ENCODE data around the gene ICAM3. TPM values are rescaled to one million over a fixed set of nuclear protein-coding genes. Genes with fewer than 3 reads are reported as not detected.
"Not testable (repeated sequence)": the region's sequence is repeated elsewhere in the genome, so short reads cannot be mapped to it uniquely, and the experiment has no call there.

The ICAM3 gene
- total RNA-seq, 1 donor from 2014 or later: 7.9 TPM

DNA sequence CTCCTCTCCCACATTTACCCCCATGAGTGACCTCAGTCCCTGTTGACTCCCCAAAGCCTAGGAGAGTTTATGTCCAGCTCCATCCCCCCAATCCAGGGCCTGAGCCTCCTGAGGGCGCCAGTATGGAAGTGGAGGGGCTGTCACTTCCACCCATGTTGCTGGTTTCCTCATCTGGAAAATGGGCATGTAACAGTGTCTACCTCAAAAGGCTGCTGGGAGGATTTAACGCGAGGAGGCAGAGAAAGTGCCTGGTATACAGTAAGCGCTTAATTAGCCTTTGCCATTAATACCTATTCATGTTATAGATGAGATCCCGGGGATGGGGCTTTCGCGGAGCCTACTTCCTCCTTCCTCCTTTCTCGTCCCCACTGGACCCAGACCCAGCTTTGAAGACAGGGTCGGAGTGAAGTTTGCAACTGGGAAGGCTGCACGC, 40.5 kb upstream of the ICAM3 start:
- TF ChIP-seq POLR2A (IDR thresholded peaks at IDR 0.05) (no peak), POLR2AphosphoS5 (IDR thresholded peaks at IDR 0.05; ENCODE audit: insufficient read depth in 1 of 2, low read depth in 1 of 2) (no peak)
- TF ChIP-seq, protein P1, sequence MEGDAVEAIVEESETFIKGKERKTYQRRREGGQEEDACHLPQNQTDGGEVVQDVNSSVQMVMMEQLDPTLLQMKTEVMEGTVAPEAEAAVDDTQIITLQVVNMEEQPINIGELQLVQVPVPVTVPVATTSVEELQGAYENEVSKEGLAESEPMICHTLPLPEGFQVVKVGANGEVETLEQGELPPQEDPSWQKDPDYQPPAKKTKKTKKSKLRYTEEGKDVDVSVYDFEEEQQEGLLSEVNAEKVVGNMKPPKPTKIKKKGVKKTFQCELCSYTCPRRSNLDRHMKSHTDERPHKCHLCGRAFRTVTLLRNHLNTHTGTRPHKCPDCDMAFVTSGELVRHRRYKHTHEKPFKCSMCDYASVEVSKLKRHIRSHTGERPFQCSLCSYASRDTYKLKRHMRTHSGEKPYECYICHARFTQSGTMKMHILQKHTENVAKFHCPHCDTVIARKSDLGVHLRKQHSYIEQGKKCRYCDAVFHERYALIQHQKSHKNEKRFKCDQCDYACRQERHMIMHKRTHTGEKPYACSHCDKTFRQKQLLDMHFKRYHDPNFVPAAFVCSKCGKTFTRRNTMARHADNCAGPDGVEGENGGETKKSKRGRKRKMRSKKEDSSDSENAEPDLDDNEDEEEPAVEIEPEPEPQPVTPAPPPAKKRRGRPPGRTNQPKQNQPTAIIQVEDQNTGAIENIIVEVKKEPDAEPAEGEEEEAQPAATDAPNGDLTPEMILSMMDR (IDR thresholded peaks at IDR 0.05): no peak
- Histone ChIP-seq H3K36me3 (peaks cover 0 to 24% of the 10 kb centered on the region in 2 donors), H3K27me3 (no peaks in the 10 kb centered on the region), H3K9me3 (no peaks in the 10 kb centered on the region), H3K4me1 (peaks cover 16% of the 10 kb centered on the region), H3K4me3 (peak overlapping the region; percentile 71 to 89), H3K27ac (peak overlapping the region; percentile 83)
- no peak for DNase-seq (ENCODE audit: extremely low spot score in 2 of 2)
- intact Hi-C loops (cut with DNase I): no loop called here

DNA sequence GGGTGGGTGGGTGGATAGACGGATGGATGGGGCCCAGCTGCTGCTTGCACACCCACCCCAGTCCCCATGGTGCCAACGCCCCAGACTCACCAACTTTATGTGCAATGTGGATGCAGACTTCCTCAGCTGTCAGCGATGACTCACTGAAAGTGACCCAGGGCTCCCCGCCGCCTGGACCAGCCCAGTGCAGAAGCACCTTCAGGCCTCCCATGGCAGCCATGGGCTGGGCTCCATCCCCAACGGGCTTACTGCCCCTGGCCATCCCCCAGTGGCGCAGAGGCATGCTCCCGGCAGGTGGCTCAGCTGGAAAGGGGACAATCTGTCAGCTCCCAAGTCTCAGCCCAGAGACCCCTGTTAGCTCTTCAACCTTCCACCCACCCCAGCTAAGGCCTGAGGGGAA, 38.7 kb upstream of the ICAM3 start:
- peaks cover 16% of the 10 kb centered on the region for H3K4me1 ChIP-seq
- TF ChIP-seq, protein P1 (IDR thresholded peaks at IDR 0.05): no peak
- TF ChIP-seq POLR2AphosphoS5 (IDR thresholded peaks at IDR 0.05; ENCODE audit: insufficient read depth in 1 of 2, low read depth in 1 of 2) (no peak), POLR2A (IDR thresholded peaks at IDR 0.05) (no peak)
- no peaks in the 10 kb centered on the region for H3K27me3 ChIP-seq
- H3K27ac ChIP-seq: no peak overlapping the region
- DNase-seq (ENCODE audit: extremely low spot score in 2 of 2): no peak
- peaks cover 0 to 24% of the 10 kb centered on the region in 2 donors for H3K36me3 ChIP-seq
- no peaks in the 10 kb centered on the region for H3K9me3 ChIP-seq
- intact Hi-C loops (cut with DNase I): no loop called here
- no peak overlapping the region for H3K4me3 ChIP-seq

DNA sequence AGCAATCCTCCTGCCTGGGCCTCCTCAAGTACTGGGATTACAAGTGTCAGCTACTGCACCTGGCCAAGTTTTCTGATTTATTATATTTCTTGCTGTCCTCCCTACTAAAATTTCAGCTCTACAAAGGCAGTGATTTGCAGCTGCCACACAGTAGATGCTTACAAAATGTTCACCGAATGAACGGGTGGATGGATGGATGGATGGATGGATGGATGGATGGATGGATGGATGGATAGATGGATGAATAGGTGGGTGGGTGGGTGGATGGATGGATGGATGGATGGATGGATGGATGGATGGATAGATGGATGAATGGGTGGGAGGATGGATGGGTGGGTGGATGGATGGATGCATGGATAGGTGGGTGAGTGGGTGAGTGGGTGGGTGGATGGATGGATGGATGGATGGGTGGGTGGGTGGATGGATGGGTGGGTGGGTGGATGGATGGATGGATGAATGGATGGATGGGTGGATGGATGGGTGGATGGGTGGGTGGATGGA, 37.8 kb upstream of the ICAM3 start:
- intact Hi-C loops (cut with DNase I); H3K27me3 ChIP-seq; DNase-seq (ENCODE audit: extremely low spot score in 2 of 2); H3K27ac ChIP-seq; H3K4me3 ChIP-seq; H3K9me3 ChIP-seq: not testable (repeated sequence)
- peaks cover 16% of the 10 kb centered on the region for H3K4me1 ChIP-seq
- peaks cover 0 to 24% of the 10 kb centered on the region in 2 donors for H3K36me3 ChIP-seq

DNA sequence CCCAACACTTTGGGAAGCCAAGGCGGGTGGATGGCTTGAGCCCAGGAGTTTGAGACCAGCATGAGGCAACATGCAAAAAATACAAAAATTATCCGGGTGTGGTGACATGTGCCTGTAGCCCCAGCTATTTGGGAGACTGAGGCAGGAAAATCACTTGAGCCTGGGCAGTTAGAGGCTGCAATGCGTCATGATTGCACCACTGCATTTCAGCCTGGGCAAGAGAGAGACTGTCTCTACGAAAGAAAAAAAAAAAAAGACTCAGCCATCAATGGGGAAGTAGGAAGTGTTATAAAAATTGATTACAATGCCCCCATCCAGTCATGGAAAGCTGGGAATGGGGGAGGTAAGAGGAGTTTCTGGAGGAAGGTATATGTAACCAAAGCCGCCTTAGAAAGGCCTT, 35.5 kb upstream of the ICAM3 start:
- Histone ChIP-seq H3K9me3 (no peaks in the 10 kb centered on the region), H3K4me1 (peaks cover 11% of the 10 kb centered on the region), H3K27ac (no peak overlapping the region), H3K36me3 (peaks cover 0 to 40% of the 10 kb centered on the region in 2 donors), H3K27me3 (no peaks in the 10 kb centered on the region), H3K4me3 (no peak overlapping the region)
- DNase-seq (ENCODE audit: extremely low spot score in 2 of 2): no peak
- TF ChIP-seq POLR2A (IDR thresholded peaks at IDR 0.05) (no peak), POLR2AphosphoS5 (IDR thresholded peaks at IDR 0.05; ENCODE audit: insufficient read depth in 1 of 2, low read depth in 1 of 2) (no peak)
- TF ChIP-seq, protein P1 (IDR thresholded peaks at IDR 0.05): no peak
- intact Hi-C loops (cut with DNase I): no loop called here

DNA sequence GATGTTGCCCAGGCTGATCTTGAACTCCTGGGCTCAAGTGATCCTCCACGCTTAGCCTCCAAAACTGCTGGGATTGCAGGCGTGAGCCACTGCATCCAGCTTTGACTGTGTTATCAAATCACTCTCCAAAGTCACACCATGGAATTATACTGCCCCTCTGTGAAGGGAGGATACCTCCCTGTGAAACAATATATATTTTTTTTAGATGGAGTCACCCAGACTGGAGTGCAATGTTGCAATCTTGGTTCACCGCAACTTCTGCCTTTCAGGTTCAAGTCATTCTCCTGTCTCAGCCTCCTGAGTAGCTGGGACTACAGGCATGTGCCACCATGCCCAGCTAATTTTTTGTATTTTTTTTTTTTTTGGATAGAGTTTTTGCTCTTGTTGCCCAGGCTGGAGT, 33.3 kb upstream of the ICAM3 start:
- Histone ChIP-seq H3K9me3 (no peaks in the 10 kb centered on the region), H3K36me3 (peaks cover 0 to 49% of the 10 kb centered on the region in 2 donors), H3K27ac (no peak overlapping the region), H3K4me1 (no peaks in the 10 kb centered on the region), H3K27me3 (no peaks in the 10 kb centered on the region), H3K4me3 (no peak overlapping the region)
- no peak for TF ChIP-seq POLR2A (IDR thresholded peaks at IDR 0.05)
- TF ChIP-seq, protein P1 (IDR thresholded peaks at IDR 0.05): no peak
- TF ChIP-seq POLR2AphosphoS5 (IDR thresholded peaks at IDR 0.05; ENCODE audit: insufficient read depth in 1 of 2, low read depth in 1 of 2): no peak
- intact Hi-C loops (cut with DNase I): no loop called here
- DNase-seq (ENCODE audit: extremely low spot score in 2 of 2): no peak

All from vagina (tissue), 2 donors.